Fibroblast of villous mesenchyme (primary cell): ENCODE measurements around the gene PPP3CA. TPM values are rescaled to one million over a fixed set of nuclear protein-coding genes. Genes with fewer than 3 reads are reported as not detected.

Experiments used
- DNase-seq: peaks from one replicate; pipeline ENCODE4 v3.0.0-alpha.2; 2010; ENCODE audit warnings: low read depth
- H3K4me3 ChIP-seq: 2 replicates; pipeline ENCODE4 v1.5.1; 2011; ENCODE audit warnings: low read depth, mild to moderate bottlenecking, low read length
- total RNA-seq: library from RNA; depleted of rRNA; stranded (reverse); fragments of >200 nt; gene quantifications from 2 replicates; pipeline ENCODE4 v1.2.3, GENCODE V29; 2012
- TF ChIP-seq, protein P1 (sequence below): IDR thresholded peaks from 2 replicates; pipeline ENCODE4 v1.5.1; 2012; ENCODE audit warnings: low read depth, mild to moderate bottlenecking, low read length; ENCODE audit not compliant: insufficient read depth

PPP3CA gene
- total RNA-seq, 1 donor: 47.9 TPM

DNA sequence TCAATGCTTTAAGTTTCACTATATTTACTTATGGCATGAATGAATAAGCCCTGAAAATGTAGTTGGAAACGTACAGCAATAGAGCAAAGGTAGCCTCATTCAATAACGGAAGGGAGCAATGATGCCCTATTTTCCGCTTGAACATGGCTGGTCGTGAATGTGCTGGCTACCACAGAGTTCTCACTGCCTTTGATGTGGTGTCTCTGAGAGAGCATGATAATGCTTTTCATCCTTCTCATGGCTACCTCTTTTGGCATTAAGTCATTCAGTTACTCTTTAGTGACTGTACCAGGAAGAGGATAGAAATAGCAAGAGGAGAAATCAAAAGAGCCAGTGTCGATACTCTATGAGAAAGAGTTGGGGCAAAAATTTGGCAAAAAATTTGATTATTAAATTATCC is 308.0 kb downstream of the PPP3CA start:
- no peak for DNase-seq
- TF ChIP-seq, protein P1, sequence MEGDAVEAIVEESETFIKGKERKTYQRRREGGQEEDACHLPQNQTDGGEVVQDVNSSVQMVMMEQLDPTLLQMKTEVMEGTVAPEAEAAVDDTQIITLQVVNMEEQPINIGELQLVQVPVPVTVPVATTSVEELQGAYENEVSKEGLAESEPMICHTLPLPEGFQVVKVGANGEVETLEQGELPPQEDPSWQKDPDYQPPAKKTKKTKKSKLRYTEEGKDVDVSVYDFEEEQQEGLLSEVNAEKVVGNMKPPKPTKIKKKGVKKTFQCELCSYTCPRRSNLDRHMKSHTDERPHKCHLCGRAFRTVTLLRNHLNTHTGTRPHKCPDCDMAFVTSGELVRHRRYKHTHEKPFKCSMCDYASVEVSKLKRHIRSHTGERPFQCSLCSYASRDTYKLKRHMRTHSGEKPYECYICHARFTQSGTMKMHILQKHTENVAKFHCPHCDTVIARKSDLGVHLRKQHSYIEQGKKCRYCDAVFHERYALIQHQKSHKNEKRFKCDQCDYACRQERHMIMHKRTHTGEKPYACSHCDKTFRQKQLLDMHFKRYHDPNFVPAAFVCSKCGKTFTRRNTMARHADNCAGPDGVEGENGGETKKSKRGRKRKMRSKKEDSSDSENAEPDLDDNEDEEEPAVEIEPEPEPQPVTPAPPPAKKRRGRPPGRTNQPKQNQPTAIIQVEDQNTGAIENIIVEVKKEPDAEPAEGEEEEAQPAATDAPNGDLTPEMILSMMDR: no peak
- no peak overlapping the region for H3K4me3 ChIP-seq

DNA sequence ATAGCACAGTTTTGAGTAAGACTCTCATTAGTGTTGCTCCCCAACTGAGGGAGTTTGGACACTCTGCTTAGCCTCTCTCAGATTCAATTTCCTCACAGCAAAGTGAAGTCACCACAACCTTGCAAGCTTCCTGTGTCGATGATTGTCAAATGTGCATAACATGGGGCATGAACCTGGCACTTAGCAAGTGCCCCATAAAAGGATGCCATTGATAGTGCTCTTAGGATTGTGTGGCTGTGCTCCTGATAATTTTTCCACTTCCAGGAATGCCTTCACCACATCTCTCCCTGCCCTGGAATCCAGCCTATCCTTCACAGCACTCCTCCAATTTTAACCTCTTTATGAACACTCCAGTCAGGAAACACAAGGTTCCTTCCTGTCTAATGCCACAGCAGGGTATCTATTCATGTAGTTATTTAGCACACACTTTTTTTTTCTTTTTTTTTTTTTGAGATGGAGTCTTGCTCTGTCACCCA is 309.4 kb downstream of the PPP3CA start:
- TF ChIP-seq, protein P1: no peak
- H3K4me3 ChIP-seq: no peak overlapping the region
- no peak for DNase-seq

DNA sequence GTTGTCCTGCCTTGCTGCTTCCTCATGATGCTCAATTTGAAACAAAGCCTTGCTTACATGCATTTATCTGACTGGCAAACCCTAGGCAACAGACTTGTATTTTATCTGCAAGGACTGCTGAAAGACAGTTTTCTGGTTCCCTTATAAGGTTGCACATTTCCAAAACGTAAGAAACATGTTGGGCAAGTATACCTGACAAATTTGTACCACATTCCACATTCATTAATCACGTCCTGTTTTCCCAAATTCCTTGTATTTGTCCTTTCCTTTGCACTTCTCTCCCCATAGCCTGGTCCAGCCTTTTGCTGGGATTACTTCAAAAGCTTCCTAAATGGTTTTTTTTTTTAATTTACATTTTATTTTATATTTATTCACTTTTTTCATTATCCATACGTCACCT is 310.1 kb downstream of the PPP3CA start:
- DNase-seq: no peak
- H3K4me3 ChIP-seq: no peak overlapping the region
- TF ChIP-seq, protein P1: no peak

DNA sequence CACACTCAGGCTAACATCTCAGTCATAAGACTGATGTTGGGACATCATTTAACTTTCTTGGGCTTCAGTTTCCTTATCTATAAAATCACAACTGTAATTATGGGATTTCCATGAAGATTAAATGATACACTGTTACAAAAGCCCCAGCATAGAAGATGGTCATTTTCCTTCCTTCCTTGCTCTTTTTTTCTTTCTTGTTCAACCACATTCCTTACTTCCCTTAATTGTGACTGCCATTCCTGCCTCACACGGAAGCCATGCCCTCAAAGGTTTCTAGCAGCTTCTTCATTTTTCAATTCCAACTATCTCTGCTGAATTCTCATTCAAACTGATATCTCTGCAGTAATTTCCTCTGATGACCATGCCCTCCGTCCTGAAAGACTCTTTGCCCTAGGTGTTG is 311.8 kb downstream of the PPP3CA start:
- TF ChIP-seq, protein P1: no peak
- no peak for DNase-seq
- no peak overlapping the region for H3K4me3 ChIP-seq

DNA sequence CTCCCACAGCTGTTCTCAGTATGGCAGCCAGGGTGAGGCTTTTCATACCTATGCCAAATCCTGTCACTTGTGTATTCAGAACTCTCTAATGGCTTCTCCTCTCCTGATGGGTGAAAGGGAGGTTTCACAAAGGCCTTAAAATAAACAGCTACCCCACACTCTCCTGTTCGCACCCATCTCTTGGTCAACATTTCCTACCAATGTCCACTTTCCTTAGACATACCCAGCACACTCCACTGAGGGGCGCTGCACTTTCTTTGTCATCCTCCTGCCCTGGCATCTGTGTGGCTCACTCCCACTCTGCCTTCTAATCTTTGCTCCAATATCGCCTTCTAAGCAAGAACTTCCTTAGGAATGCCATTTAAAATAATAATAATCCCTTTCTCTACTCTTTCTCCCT is 313.3 kb downstream of the PPP3CA start:
- no peak overlapping the region for H3K4me3 ChIP-seq
- TF ChIP-seq, protein P1: peak; percentile 4
- DNase-seq: no peak

DNA sequence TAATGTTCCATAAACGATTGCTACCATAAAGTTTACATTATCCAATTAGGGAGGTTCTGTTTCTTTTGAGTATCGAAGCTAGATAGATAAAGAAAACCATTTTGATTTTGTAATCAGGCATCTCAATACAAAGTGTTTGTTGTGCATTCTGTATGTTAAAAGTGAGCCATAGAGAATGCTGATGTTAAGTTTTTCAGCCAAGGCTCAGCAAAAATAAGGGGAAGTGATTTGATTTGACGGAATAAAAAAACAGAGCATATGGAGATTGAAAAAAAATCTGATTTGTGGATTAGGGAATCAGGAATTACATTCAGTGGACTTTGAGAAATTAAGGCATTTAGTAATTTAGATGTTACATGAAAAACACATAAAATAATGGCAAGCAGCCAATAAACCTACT is 314.8 kb downstream of the PPP3CA start:
- DNase-seq: no peak
- TF ChIP-seq, protein P1: no peak
- H3K4me3 ChIP-seq: no peak overlapping the region

DNA sequence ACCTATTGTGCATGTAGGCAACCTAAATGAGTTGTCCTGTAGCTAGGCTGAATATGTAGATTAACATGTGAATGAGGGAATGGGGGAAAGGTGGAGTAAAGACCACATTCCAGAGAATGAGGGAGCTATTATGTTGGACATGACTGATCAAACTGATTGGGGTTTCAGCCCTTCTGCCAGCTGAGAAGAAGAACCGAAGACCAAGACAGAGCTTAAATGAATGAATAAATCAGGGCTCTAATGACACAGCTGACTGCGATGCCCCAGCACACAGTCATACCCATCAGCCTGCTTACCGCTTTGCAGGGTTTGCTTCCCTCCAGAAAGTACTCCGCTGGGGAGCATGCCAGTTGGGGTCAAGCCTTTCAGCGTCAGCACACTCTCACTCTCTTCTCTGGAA is 315.4 kb downstream of the PPP3CA start:
- TF ChIP-seq, protein P1: no peak
- DNase-seq: no peak
- H3K4me3 ChIP-seq: no peak overlapping the region
